Sigmoid colon (tissue), 4 donors: ENCODE measurements around the gene MEF2A.

Source experiments
- CTCF ChIP-seq, 4 experiments: fragments of 450-650 bp in 3 of 4; fragments of 200-600 bp in 1 of 4; IDR thresholded peaks; one replicate each; pipeline ENCODE4 v1.5.1; 2016 to 2019; ENCODE audit warnings: antibody characterized with exemption in 4 of 4, mild to moderate bottlenecking in 3 of 4, moderate library complexity in 2 of 4
- POLR2AphosphoS5 ChIP-seq, 4 donors: sonication (generic); formaldehyde crosslinking; IDR thresholded peaks; one replicate each; pipeline ENCODE4 v1.6.1; 2017; ENCODE audit warnings: antibody characterized with exemption in 4 of 4

DNA sequence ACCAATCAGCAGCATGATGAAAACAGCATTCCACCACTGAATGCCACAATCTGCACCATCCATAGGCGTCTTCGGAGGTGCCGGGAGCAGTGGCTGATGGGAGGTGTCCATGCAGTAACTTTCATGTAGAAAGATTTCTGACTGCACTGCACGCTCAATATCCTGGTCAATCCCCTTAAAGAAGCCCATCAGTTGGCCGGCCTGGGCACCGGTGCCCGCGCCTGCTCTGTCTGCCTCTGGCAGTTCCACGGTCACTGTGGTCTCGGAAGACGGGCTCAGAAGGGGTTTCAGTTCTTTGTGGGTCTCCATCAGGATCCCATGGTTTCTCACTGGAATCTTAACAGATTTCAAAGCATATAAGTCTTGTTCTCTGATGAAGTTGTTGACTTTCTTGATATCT, 163.5 kb downstream of the MEF2A start:
- TF ChIP-seq CTCF (IDR thresholded peaks at IDR 0.05) (no peak), POLR2AphosphoS5 (IDR thresholded peaks at IDR 0.05) (no peak)
